Measurements from ENCODE around the gene CALCOCO2. TPM values are rescaled to one million over a fixed set of nuclear protein-coding genes. Genes with fewer than 3 reads are reported as not detected.

The CALCOCO2 gene
- total and polyA plus RNA-seq, 2 of the 13 experiments (the other 11 are each of a cell fraction or from before 2014, with no cell fraction given), result 72.9 to 111 TPM

DNA sequence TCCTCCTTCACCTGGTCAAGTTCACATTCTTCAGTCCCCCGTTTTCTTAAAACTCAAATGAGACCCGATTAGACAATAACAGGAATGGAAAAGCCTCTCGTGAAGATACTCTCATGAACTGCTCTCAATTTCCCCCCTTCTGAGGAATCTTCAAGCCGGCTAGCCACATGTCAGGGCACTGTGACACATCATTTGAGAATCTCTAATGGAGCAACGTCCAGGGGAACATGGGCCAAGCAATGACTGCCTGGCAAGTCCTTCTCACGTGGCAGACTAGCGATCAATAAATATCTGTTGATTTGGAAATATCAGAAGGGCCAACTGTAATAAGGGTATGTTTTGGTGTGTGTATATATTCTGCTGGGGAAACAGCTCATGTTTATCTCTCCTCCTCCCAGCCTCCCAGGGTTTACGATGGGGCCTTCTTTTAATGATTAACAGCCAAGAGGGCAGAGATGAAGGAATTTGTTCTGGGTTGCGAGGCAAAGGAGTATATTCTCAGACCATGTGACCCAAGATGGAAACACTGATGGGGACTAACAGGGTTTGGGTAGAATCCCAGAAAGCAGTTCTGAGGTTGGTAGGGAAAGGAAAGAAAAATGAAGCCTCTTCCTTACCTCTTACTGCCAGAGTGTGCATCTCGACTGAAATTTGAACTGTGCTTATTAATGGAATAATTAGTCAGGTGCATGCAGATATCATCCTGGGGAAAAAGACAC, 35.2 kb upstream of the CALCOCO2 start (continued):
- no peak for TF ChIP-seq ZNF569 (CRISPR knock-in tag; IDR thresholded peaks at IDR 0.05; ENCODE audit: borderline replicate concordance)
- TF ChIP-seq ATF7-NPFF (CRISPR knock-in tag; IDR thresholded peaks at IDR 0.05; ENCODE audit: low read depth), result peak; percentile 11; the same call in 1 of the 2 replicates
- TF ChIP-seq HNF4A (CRISPR knock-in tag; IDR thresholded peaks at IDR 0.05), result peak; percentile 69
- no peak for TF ChIP-seq GZF1 (CRISPR knock-in tag; IDR thresholded peaks at IDR 0.05)
- no peak for TF ChIP-seq TCF7L2 (IDR thresholded peaks at IDR 0.05; ENCODE audit: low read depth, low read length)
- peak; percentile 76 for TF ChIP-seq KAT8 (CRISPR knock-in tag; IDR thresholded peaks at IDR 0.05)
- TF ChIP-seq RXRA (CRISPR knock-in tag; IDR thresholded peaks at IDR 0.05), result no peak
- peak; percentile 24; the same call in 1 of the 2 replicates for TF ChIP-seq ZNF841 (CRISPR knock-in tag; IDR thresholded peaks at IDR 0.05; ENCODE audit: borderline replicate concordance)
- no peak for TF ChIP-seq E2F2 (CRISPR knock-in tag; IDR thresholded peaks at IDR 0.05; ENCODE audit: borderline replicate concordance)
- no peak for TF ChIP-seq BORCS8-MEF2B (CRISPR knock-in tag; IDR thresholded peaks at IDR 0.05)
- TF ChIP-seq, protein P1, sequence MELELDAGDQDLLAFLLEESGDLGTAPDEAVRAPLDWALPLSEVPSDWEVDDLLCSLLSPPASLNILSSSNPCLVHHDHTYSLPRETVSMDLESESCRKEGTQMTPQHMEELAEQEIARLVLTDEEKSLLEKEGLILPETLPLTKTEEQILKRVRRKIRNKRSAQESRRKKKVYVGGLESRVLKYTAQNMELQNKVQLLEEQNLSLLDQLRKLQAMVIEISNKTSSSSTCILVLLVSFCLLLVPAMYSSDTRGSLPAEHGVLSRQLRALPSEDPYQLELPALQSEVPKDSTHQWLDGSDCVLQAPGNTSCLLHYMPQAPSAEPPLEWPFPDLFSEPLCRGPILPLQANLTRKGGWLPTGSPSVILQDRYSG (CRISPR knock-in tag; IDR thresholded peaks at IDR 0.05), result no peak
- TF ChIP-seq, protein P2, sequence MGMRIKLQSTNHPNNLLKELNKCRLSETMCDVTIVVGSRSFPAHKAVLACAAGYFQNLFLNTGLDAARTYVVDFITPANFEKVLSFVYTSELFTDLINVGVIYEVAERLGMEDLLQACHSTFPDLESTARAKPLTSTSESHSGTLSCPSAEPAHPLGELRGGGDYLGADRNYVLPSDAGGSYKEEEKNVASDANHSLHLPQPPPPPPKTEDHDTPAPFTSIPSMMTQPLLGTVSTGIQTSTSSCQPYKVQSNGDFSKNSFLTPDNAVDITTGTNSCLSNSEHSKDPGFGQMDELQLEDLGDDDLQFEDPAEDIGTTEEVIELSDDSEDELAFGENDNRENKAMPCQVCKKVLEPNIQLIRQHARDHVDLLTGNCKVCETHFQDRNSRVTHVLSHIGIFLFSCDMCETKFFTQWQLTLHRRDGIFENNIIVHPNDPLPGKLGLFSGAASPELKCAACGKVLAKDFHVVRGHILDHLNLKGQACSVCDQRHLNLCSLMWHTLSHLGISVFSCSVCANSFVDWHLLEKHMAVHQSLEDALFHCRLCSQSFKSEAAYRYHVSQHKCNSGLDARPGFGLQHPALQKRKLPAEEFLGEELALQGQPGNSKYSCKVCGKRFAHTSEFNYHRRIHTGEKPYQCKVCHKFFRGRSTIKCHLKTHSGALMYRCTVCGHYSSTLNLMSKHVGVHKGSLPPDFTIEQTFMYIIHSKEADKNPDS (CRISPR knock-in tag; IDR thresholded peaks at IDR 0.05), result no peak
- TF ChIP-seq, protein P3, sequence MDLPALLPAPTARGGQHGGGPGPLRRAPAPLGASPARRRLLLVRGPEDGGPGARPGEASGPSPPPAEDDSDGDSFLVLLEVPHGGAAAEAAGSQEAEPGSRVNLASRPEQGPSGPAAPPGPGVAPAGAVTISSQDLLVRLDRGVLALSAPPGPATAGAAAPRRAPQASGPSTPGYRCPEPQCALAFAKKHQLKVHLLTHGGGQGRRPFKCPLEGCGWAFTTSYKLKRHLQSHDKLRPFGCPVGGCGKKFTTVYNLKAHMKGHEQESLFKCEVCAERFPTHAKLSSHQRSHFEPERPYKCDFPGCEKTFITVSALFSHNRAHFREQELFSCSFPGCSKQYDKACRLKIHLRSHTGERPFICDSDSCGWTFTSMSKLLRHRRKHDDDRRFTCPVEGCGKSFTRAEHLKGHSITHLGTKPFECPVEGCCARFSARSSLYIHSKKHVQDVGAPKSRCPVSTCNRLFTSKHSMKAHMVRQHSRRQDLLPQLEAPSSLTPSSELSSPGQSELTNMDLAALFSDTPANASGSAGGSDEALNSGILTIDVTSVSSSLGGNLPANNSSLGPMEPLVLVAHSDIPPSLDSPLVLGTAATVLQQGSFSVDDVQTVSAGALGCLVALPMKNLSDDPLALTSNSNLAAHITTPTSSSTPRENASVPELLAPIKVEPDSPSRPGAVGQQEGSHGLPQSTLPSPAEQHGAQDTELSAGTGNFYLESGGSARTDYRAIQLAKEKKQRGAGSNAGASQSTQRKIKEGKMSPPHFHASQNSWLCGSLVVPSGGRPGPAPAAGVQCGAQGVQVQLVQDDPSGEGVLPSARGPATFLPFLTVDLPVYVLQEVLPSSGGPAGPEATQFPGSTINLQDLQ (CRISPR knock-in tag; IDR thresholded peaks at IDR 0.05), result no peak
- no peak for TF ChIP-seq PTBP1 (IDR thresholded peaks at IDR 0.05; ENCODE audit: low read depth, low read length, poor library complexity, severe bottlenecking)
- TF ChIP-seq ZSCAN31 (CRISPR knock-in tag; IDR thresholded peaks at IDR 0.05; ENCODE audit: low read depth), result no peak
- no peak for TF ChIP-seq RELA (CRISPR knock-in tag; IDR thresholded peaks at IDR 0.05)
- no peak for TF ChIP-seq STAT5B (CRISPR knock-in tag; IDR thresholded peaks at IDR 0.05)
- TF ChIP-seq ZNF451 (CRISPR knock-in tag; IDR thresholded peaks at IDR 0.05), result no peak
- no peak for TF ChIP-seq SP1 (IDR thresholded peaks at IDR 0.05)
- no peak for TF ChIP-seq SP1 (CRISPR knock-in tag; IDR thresholded peaks at IDR 0.05)
- TF ChIP-seq POGZ (CRISPR knock-in tag; IDR thresholded peaks at IDR 0.05), result no peak
- no peak for TF ChIP-seq FLYWCH1 (CRISPR knock-in tag; IDR thresholded peaks at IDR 0.05)
- TF ChIP-seq KLF15 (CRISPR knock-in tag; IDR thresholded peaks at IDR 0.05; ENCODE audit: borderline replicate concordance), result no peak
- TF ChIP-seq SPEN (CRISPR knock-in tag; IDR thresholded peaks at IDR 0.05; ENCODE audit: low read depth), result peak; percentile 31; the same call in 1 of the 2 replicates
